ENCODE results near the gene CFAP20. TPM values are rescaled to one million over a fixed set of nuclear protein-coding genes. Genes with fewer than 3 reads are reported as not detected.

CFAP20 gene
- total RNA-seq = 10 to 100 TPM; 60.6 to 77.5 (median 65.3) TPM

DNA sequence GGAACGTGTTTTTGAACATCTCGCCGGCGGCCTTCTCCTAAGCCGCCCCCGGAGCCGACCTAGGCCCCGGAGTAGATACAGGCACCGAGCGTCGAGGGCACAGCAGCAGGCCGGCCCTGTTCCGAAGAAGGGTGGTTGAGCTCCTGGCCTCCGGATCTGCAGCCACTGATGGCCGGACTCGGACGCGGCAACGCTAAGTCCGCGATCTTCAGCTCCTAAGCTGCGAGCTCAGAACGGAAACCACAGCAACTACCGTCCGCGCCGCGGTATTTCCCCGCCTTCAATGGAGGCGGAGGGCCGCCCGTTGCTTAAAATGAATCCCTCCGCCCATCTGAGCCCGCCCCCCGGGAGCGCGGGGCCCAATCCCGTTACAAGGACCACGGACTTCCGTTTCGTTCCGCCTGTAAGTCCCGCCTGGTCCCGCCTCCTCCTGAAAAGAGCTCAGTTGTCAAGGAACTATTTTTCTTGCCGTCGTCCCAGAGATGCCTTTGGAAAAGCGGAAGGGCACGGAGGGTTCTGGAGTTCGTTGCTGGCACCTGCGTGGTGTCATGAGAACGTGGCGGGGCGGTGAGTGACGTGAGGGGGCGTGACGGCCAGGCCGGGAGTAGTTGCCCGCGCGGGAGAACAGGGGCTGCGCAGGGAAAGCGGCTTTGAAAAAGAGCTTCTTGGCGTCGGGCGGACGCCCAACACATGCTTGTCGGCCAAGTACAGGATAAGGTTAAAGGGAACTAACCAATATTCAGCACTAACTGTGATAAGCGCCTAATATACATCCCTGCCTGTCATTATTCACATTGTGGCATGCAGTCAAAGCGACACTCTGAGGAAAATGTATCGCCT is at the start of gene CFAP20:
TSS of gene CFAP20 (minus strand) at position 285 of the 840 bp plus-strand sequence. CDS start at position 19, 266 bp downstream.
- ATAC-seq (peak; percentile 94), DNase-seq (peak; percentile 94)
- H3K4me1 Mint-ChIP-seq (ENCODE audit: low read depth) = peaks cover 42% of the 10 kb centered on the region
- H3K27me3 Mint-ChIP-seq (ENCODE audit: low read depth) = no peaks in the 10 kb centered on the region
- no peaks in the 10 kb centered on the region for H3K36me3 Mint-ChIP-seq (ENCODE audit: insufficient read depth)
- peak within 1 kb of the TSS; percentile 83 for H3K4me3 Mint-ChIP-seq
- H3K9me3 Mint-ChIP-seq = no peaks in the 10 kb centered on the region

- H3K27me3 Mint-ChIP-seq (ENCODE audit: low read depth) = no peaks in the 10 kb centered on the region
- peak overlapping the region; percentile 1 for H3K4me3 Mint-ChIP-seq
- no peaks in the 10 kb centered on the region for H3K9me3 Mint-ChIP-seq
- peaks cover 59% of the 10 kb centered on the region for H3K36me3 Mint-ChIP-seq (ENCODE audit: insufficient read depth)
- peak; percentile 72 to 76 for ATAC-seq
- DNase-seq = no peak
- peaks cover 36% of the 10 kb centered on the region for H3K4me1 Mint-ChIP-seq (ENCODE audit: low read depth)
Observed at GRCh38 chr16:58177353-58177710, 48.2 kb upstream of the CFAP20 start.

- H3K36me3 Mint-ChIP-seq (ENCODE audit: insufficient read depth) = peaks cover 60% of the 10 kb centered on the region
- ATAC-seq = peak; percentile 76 to 77
- no peaks in the 10 kb centered on the region for H3K27me3 Mint-ChIP-seq (ENCODE audit: low read depth)
- H3K9me3 Mint-ChIP-seq = no peaks in the 10 kb centered on the region
- peaks cover 36% of the 10 kb centered on the region for H3K4me1 Mint-ChIP-seq (ENCODE audit: low read depth)
- DNase-seq = no peak
- peak overlapping the region; percentile 1 for H3K4me3 Mint-ChIP-seq
Observed at GRCh38 chr16:58176608-58177352, 47.6 kb upstream of the CFAP20 start.

GRCh38 chr16:58170223-58170622 is 41.0 kb upstream of the CFAP20 start:
- Mint-ChIP-seq H3K4me3 (no peak overlapping the region), H3K36me3 (ENCODE audit: insufficient read depth) (peaks cover 56% of the 10 kb centered on the region), H3K9me3 (no peaks in the 10 kb centered on the region), H3K4me1 (ENCODE audit: low read depth) (peaks cover 3% of the 10 kb centered on the region), H3K27me3 (ENCODE audit: low read depth) (no peaks in the 10 kb centered on the region)
- ATAC-seq (no peak), DNase-seq (no peak)

DNA sequence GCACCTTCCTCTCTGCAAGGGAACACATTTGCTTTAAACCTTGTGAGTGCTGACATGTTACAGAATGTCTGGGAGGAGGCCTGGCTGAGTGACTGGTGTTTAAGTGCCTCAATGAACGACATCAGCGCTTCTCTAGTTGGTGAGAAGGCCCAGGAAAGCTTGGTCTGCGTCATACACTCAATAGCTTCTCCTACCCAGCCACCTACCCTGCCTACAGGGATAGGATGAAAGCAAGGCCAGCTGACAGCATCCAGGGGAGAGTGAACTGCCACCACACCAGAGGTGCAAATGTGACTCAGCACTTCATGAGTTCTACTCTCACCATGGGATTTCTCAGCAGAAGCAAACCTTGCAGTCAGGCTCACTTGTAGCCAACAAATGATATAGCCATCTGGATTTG is 31.7 kb upstream of the CFAP20 start:
- DNase-seq (no peak), ATAC-seq (peak in 1 of 2 donors; percentile 41)
- no peaks in the 10 kb centered on the region for H3K9me3 Mint-ChIP-seq
- H3K4me3 Mint-ChIP-seq = no peak overlapping the region
- peaks cover 33% of the 10 kb centered on the region for H3K36me3 Mint-ChIP-seq (ENCODE audit: insufficient read depth)
- H3K4me1 Mint-ChIP-seq (ENCODE audit: low read depth) = no peaks in the 10 kb centered on the region
- no peaks in the 10 kb centered on the region for H3K27me3 Mint-ChIP-seq (ENCODE audit: low read depth)

- peaks cover 16% of the 10 kb centered on the region for H3K36me3 Mint-ChIP-seq (ENCODE audit: insufficient read depth)
- H3K9me3 Mint-ChIP-seq = no peaks in the 10 kb centered on the region
- H3K27me3 Mint-ChIP-seq (ENCODE audit: low read depth) = no peaks in the 10 kb centered on the region
- no peak overlapping the region for H3K4me3 Mint-ChIP-seq
- DNase-seq (no peak), ATAC-seq (no peak)
- H3K4me1 Mint-ChIP-seq (ENCODE audit: low read depth) = no peaks in the 10 kb centered on the region
Observed at GRCh38 chr16:58158725-58159124, 29.5 kb upstream of the CFAP20 start.

GRCh38 chr16:58157951-58158540 is 28.9 kb upstream of the CFAP20 start:
- ATAC-seq = no peak
- no peak for DNase-seq
- H3K9me3 Mint-ChIP-seq = no peaks in the 10 kb centered on the region
- peaks cover 11% of the 10 kb centered on the region for H3K36me3 Mint-ChIP-seq (ENCODE audit: insufficient read depth)
- H3K27me3 Mint-ChIP-seq (ENCODE audit: low read depth) = no peaks in the 10 kb centered on the region
- H3K4me3 Mint-ChIP-seq = no peak overlapping the region
- no peaks in the 10 kb centered on the region for H3K4me1 Mint-ChIP-seq (ENCODE audit: low read depth)

DNA sequence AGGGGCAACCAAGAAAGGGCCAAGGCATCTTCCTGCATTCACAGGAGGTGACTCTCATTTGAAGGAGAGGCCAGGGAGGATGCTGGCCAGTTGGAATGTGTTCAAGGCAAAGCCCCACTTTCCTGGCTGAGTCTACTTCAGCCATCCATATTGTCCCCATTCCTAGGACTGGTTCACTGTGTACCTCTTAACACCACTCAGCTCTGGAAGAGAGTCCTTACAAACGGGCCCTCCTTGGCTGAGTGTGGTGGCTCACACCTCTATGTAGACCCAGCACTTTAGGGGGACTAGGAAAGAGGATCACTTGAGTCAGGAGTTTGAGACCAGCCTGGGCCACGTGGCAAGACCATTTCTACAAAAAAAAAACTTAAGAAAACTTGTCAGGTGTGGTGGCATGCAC is 28.1 kb upstream of the CFAP20 start:
- peaks cover 6% of the 10 kb centered on the region for H3K36me3 Mint-ChIP-seq (ENCODE audit: insufficient read depth)
- no peaks in the 10 kb centered on the region for H3K9me3 Mint-ChIP-seq
- DNase-seq = no peak
- no peak overlapping the region for H3K4me3 Mint-ChIP-seq
- H3K4me1 Mint-ChIP-seq (ENCODE audit: low read depth) = no peaks in the 10 kb centered on the region
- H3K27me3 Mint-ChIP-seq (ENCODE audit: low read depth) = no peaks in the 10 kb centered on the region
- ATAC-seq = no peak

DNA sequence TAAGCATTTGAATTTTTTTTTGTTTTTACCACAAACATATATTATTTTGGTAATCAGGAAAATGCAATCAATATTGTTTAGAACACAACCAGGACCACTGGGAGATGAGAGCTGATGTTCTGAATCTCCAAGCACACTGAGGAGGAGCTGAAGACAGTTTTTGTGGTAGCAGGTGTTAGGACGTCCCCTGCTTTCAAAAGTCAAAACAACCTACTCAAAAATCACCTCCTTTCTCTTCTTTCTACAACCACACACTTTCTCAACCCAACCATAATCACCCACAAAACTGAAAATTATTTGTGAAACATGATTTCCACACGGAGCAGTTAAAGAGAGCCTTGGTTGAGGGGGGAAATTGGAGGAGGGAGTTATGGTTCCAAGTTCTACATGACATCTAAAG is 26.7 kb upstream of the CFAP20 start:
- ATAC-seq (no peak), DNase-seq (no peak)
- H3K36me3 Mint-ChIP-seq (ENCODE audit: insufficient read depth) = peaks cover 6% of the 10 kb centered on the region
- H3K27me3 Mint-ChIP-seq (ENCODE audit: low read depth) = no peaks in the 10 kb centered on the region
- no peak overlapping the region for H3K4me3 Mint-ChIP-seq
- no peaks in the 10 kb centered on the region for H3K9me3 Mint-ChIP-seq
- H3K4me1 Mint-ChIP-seq (ENCODE audit: low read depth) = no peaks in the 10 kb centered on the region

GRCh38 chr16:58154345-58154744 is 25.2 kb upstream of the CFAP20 start:
- Mint-ChIP-seq H3K4me1 (ENCODE audit: low read depth) (no peaks in the 10 kb centered on the region), H3K9me3 (no peaks in the 10 kb centered on the region), H3K27me3 (ENCODE audit: low read depth) (no peaks in the 10 kb centered on the region), H3K36me3 (ENCODE audit: insufficient read depth) (peaks cover 4% of the 10 kb centered on the region), H3K4me3 (no peak overlapping the region)
- ATAC-seq (no peak), DNase-seq (no peak)

DNA sequence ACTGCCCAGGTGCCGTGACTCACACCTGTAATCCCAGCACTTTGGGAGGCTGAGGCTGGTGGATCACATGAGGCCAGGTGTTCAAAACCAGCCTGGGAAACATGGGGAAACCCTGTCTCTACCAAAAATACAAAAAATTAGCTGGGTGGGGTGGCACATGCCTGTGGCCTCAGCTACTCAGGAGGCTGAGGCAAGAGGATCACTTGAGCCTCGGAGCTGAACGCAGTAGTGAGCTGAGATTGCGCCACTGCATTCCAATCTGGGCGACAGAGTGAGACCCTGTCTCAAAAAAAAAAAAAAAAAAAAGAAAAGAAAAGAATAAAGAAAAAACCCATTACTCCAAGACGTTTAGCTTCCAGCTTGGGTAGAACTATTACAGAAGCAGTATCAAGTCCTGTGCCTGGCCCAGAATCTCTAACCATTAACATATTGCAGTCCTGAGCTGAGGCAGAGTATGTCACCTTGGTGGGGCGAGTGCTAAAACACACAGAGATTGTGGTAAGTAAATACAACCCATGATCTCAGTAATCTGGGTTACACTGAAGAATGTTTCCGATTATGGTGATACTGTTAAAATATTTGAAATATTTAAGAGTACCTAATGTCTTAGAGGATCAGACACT is 23.2 kb upstream of the CFAP20 start:
- Mint-ChIP-seq H3K27me3 (ENCODE audit: low read depth) (no peaks in the 10 kb centered on the region), H3K9me3 (no peaks in the 10 kb centered on the region), H3K4me3 (no peak overlapping the region), H3K36me3 (ENCODE audit: insufficient read depth) (peaks cover 2% of the 10 kb centered on the region), H3K4me1 (ENCODE audit: low read depth) (no peaks in the 10 kb centered on the region)
- DNase-seq = no peak
- ATAC-seq = no peak

GRCh38 chr16:58148526-58148925 is 19.3 kb upstream of the CFAP20 start:
- Mint-ChIP-seq H3K4me3 (no peak overlapping the region), H3K4me1 (ENCODE audit: low read depth) (no peaks in the 10 kb centered on the region), H3K9me3 (no peaks in the 10 kb centered on the region), H3K36me3 (ENCODE audit: insufficient read depth) (peaks cover 21% of the 10 kb centered on the region), H3K27me3 (ENCODE audit: low read depth) (no peaks in the 10 kb centered on the region)
- DNase-seq (no peak), ATAC-seq (no peak)

GRCh38 chr16:58148099-58148498 is 18.9 kb upstream of the CFAP20 start:
- Mint-ChIP-seq H3K4me1 (ENCODE audit: low read depth) (no peaks in the 10 kb centered on the region), H3K27me3 (ENCODE audit: low read depth) (no peaks in the 10 kb centered on the region), H3K9me3 (no peaks in the 10 kb centered on the region), H3K4me3 (no peak overlapping the region), H3K36me3 (ENCODE audit: insufficient read depth) (peaks cover 22% of the 10 kb centered on the region)
- DNase-seq (no peak), ATAC-seq (no peak)

GRCh38 chr16:58138852-58139251 is 9.7 kb upstream of the CFAP20 start:
- H3K4me3 Mint-ChIP-seq = no peak overlapping the region
- no peak for ATAC-seq
- H3K27me3 Mint-ChIP-seq (ENCODE audit: low read depth) = no peaks in the 10 kb centered on the region
- peaks cover 10% of the 10 kb centered on the region for H3K9me3 Mint-ChIP-seq
- H3K4me1 Mint-ChIP-seq (ENCODE audit: low read depth) = no peaks in the 10 kb centered on the region
- no peak for DNase-seq
- peaks cover 24% of the 10 kb centered on the region for H3K36me3 Mint-ChIP-seq (ENCODE audit: insufficient read depth)

Data from activated T-cell treated with anti-CD3 and anti-CD28 coated beads, Interleukin-2, amount 50 U/mL, for 4 hours (primary cell).